Osteoblast (primary cell): ENCODE data around the gene COA7. TPM values are rescaled to one million over a fixed set of nuclear protein-coding genes. Genes with fewer than 3 reads are reported as not detected.
"Not testable (repeated sequence)": the region's sequence is repeated elsewhere in the genome, so short reads cannot be mapped to it uniquely, and the experiment has no call there.

Experiments used
- DNase-seq: peaks from one replicate; pipeline ENCODE4 v3.0.0; 2011; ENCODE audit warnings: low spot score, mixed read lengths; ENCODE audit not compliant: insufficient read length; ENCODE audit errors: missing footprints
- H2AFZ ChIP-seq: 2 replicates; pipeline ENCODE4 v1.6.0; 2011; ENCODE audit warnings: mild to moderate bottlenecking, low read length
- H3K27ac ChIP-seq: 2 replicates; pipeline ENCODE4 v1.5.1; 2011; ENCODE audit warnings: mild to moderate bottlenecking, low read depth, low read length, moderate library complexity
- H3K27me3 ChIP-seq: 2 replicates; pipeline ENCODE4 v1.6.0; 2012; ENCODE audit warnings: mild to moderate bottlenecking, control low read depth, inconsistent platforms, low read length, moderate library complexity; ENCODE audit not compliant: insufficient read depth
- H3K36me3 ChIP-seq: 2 replicates; pipeline ENCODE4 v1.5.1; 2011; ENCODE audit warnings: mild to moderate bottlenecking, low read length, control low read depth, moderate library complexity; ENCODE audit not compliant: insufficient read depth
- H3K4me1 ChIP-seq: 2 replicates; pipeline ENCODE4 v1.5.1; 2011; ENCODE audit warnings: mild to moderate bottlenecking, low read length, control low read depth, moderate library complexity; ENCODE audit not compliant: insufficient read depth
- H3K4me2 ChIP-seq: 2 replicates; pipeline ENCODE4 v1.6.0; 2011; ENCODE audit warnings: mild to moderate bottlenecking, low read length; ENCODE audit not compliant: insufficient read depth
- H3K4me3 ChIP-seq: fragments of 200-600 bp; sonication (generic); 3 replicates; pipeline ENCODE4 v1.5.1; 2012; ENCODE audit warnings: mild to moderate bottlenecking, low read length, inconsistent platforms; ENCODE audit not compliant: insufficient read depth
- H3K79me2 ChIP-seq: 2 replicates; pipeline ENCODE4 v1.6.0; 2012; ENCODE audit warnings: mild to moderate bottlenecking, low read length, control low read depth, inconsistent platforms; ENCODE audit not compliant: insufficient read depth
- H3K9me3 ChIP-seq: 2 replicates; pipeline ENCODE4 v1.5.1; 2011; ENCODE audit warnings: low read depth, low read length, control low read depth
- H4K20me1 ChIP-seq: 2 replicates; pipeline ENCODE4 v1.6.0; 2012; ENCODE audit warnings: mild to moderate bottlenecking, low read length, control low read depth; ENCODE audit not compliant: insufficient read depth
- total RNA-seq: library from RNA; depleted of rRNA; stranded (reverse); fragments of >200 nt; gene quantifications from 2 replicates; pipeline ENCODE4 v1.2.3, GENCODE V29; 2012
- TF ChIP-seq, protein P1 (sequence below): IDR thresholded peaks from 2 replicates; pipeline ENCODE4 v1.5.1; 2011; ENCODE audit warnings: mild to moderate bottlenecking, low read depth, low read length, moderate library complexity; ENCODE audit errors: extremely low read depth

The COA7 gene
- total RNA-seq, 1 donor: 14.8 TPM

DNA sequence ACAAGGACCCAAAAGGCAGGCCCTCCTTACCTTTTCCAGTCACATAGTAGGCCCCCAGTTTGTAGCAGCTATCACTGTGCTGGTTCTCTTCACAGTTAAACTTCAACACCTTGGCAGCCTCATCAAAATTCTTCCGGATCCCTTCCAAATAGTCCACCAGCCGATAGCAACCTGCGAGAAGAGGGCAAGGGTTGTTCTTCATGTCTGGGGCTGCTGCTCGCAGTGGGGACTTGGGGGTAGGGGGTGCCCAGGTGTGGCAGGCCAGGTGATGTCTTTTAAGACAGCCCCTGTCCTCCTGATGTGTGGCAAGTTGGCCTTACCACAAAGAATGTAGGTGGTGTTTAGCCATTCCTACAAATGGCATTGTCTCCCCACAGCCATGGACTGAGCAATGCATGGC is 5.5 kb downstream of the COA7 start:
- Histone ChIP-seq H3K27ac (no peak overlapping the region), H3K4me3 (no peak overlapping the region), H3K79me2 (peaks cover 54% of the 10 kb centered on the region), H2AFZ (no peak overlapping the region), H3K4me1 (peaks cover 3% of the 10 kb centered on the region), H3K4me2 (no peak overlapping the region), H3K36me3 (peaks cover 20% of the 10 kb centered on the region), H4K20me1 (no peaks in the 10 kb centered on the region), H3K27me3 (no peaks in the 10 kb centered on the region), H3K9me3 (no peaks in the 10 kb centered on the region)
- TF ChIP-seq, protein P1, sequence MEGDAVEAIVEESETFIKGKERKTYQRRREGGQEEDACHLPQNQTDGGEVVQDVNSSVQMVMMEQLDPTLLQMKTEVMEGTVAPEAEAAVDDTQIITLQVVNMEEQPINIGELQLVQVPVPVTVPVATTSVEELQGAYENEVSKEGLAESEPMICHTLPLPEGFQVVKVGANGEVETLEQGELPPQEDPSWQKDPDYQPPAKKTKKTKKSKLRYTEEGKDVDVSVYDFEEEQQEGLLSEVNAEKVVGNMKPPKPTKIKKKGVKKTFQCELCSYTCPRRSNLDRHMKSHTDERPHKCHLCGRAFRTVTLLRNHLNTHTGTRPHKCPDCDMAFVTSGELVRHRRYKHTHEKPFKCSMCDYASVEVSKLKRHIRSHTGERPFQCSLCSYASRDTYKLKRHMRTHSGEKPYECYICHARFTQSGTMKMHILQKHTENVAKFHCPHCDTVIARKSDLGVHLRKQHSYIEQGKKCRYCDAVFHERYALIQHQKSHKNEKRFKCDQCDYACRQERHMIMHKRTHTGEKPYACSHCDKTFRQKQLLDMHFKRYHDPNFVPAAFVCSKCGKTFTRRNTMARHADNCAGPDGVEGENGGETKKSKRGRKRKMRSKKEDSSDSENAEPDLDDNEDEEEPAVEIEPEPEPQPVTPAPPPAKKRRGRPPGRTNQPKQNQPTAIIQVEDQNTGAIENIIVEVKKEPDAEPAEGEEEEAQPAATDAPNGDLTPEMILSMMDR: no peak
- DNase-seq: no peak

DNA sequence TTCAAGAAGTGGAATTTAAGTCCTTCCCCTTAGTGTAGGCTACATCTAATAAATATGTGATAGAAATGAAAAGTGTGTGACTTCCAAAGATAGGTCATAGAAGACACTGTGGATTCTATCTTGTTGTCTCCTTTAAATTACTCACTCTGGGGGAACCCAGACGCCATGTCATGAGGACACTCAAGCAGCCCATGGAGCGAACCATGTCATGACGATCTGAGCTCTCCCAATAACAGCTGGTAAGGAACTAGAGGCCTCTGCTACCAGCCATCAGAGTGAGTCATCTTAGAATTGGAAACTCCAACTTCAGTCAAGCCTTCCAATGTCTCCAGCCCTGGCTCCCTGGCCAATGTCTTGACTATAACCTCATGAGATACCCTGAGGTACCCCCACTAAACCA is 6.3 kb downstream of the COA7 start:
- peaks cover 47% of the 10 kb centered on the region for H3K79me2 ChIP-seq
- DNase-seq: no peak
- peaks cover 28% of the 10 kb centered on the region for H3K36me3 ChIP-seq

DNA sequence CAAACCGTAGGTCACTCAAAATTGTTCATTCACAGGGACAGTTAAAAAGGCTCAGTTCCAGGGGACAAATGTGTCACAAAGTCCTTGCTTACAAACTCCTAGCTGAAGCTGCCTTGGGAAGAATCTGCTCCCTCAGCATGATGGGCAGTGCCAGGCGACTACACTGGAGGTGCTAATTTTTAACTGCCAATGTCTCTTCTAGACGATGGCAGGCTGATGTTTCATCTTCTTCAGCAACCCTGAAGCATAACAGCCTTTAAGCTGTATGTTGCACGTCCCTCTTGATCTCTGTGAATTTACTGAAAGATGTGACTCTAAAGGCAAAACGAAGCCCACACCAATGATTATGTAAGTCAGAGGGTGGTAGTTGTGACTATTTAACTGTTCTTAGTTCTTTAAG is 11.3 kb downstream of the COA7 start:
- Histone ChIP-seq H4K20me1 (no peaks in the 10 kb centered on the region), H3K27ac (no peak overlapping the region), H2AFZ (no peak overlapping the region), H3K4me2 (no peak overlapping the region), H3K4me1 (peaks cover 3% of the 10 kb centered on the region), H3K9me3 (no peaks in the 10 kb centered on the region), H3K36me3 (peaks cover 25% of the 10 kb centered on the region), H3K27me3 (no peaks in the 10 kb centered on the region), H3K79me2 (peaks cover 2% of the 10 kb centered on the region), H3K4me3 (no peak overlapping the region)
- TF ChIP-seq, protein P1: no peak
- no peak for DNase-seq

More for the DNA sequence above, 6.3 kb downstream of the COA7 start:
- Histone ChIP-seq H3K4me3 (no peak overlapping the region), H3K9me3 (no peaks in the 10 kb centered on the region), H4K20me1 (no peaks in the 10 kb centered on the region), H3K27ac (no peak overlapping the region), H3K27me3 (no peaks in the 10 kb centered on the region), H3K4me1 (peaks cover 3% of the 10 kb centered on the region), H2AFZ (no peak overlapping the region), H3K4me2 (no peak overlapping the region)
- TF ChIP-seq, protein P1: no peak

DNA sequence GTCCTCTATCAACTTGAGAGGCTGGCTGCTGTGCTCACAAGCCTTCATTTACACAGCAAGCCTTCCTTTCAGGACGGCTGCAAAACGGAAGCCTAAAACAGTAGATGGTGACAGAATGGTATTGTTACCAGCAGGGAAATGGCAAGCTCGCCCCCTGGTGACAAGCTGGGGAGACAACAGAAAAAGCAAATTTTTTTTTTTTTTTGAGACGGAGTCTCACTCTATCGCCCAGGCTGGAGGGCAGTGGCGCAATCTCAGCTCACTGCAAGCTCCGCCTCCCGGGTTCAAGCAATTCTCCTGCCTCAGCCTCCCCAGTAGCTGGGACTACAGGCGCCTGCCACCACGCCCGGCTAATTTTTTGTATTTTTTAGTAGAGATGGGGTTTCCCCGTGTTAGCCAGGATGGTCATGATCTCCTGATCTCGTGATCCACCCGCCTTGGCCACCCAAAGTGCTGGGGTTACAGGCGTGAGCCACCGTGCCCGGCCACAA is 11.8 kb downstream of the COA7 start:
- peaks cover 22% of the 10 kb centered on the region for H3K36me3 ChIP-seq
- TF ChIP-seq, protein P1: peak; percentile 75
- H4K20me1 ChIP-seq, H3K79me2 ChIP-seq, H3K4me2 ChIP-seq, H3K27me3 ChIP-seq, H2AFZ ChIP-seq, H3K4me1 ChIP-seq, H3K4me3 ChIP-seq, H3K27ac ChIP-seq, H3K9me3 ChIP-seq: not testable (repeated sequence)
- peak; percentile 85 for DNase-seq
